Kidney epithelial cell (primary cell): ENCODE measurements around the gene DNAJC22. TPM values are rescaled to one million over a fixed set of nuclear protein-coding genes. Genes with fewer than 3 reads are reported as not detected.
"Not testable (repeated sequence)": the region's sequence is repeated elsewhere in the genome, so short reads cannot be mapped to it uniquely, and the experiment has no call there.

Experiments used
- DNase-seq: peaks from one replicate; pipeline ENCODE4 v3.0.0-alpha.2; 2010; ENCODE audit warnings: low read depth
- H3K27me3 ChIP-seq: 2 replicates; pipeline ENCODE4 v1.6.0; 2011; ENCODE audit warnings: low read length; ENCODE audit not compliant: control insufficient read depth, insufficient read depth
- H3K36me3 ChIP-seq: 2 replicates; pipeline ENCODE4 v1.5.1; 2011; ENCODE audit warnings: low read length; ENCODE audit not compliant: control insufficient read depth, insufficient read depth
- H3K4me3 ChIP-seq: 2 replicates; pipeline ENCODE4 v1.5.1; 2011; ENCODE audit warnings: low read depth, mild to moderate bottlenecking, control low read depth, low read length
- total RNA-seq: library from RNA; depleted of rRNA; stranded (reverse); fragments of >200 nt; gene quantifications from 2 replicates; pipeline ENCODE4 v1.2.3, GENCODE V29; 2015
- TF ChIP-seq, protein P1 (sequence below): IDR thresholded peaks from 2 replicates; pipeline ENCODE4 v1.5.1; 2011; ENCODE audit warnings: mild to moderate bottlenecking, moderate library complexity, low read length, control low read depth, inconsistent platforms; ENCODE audit not compliant: insufficient read depth, poor library complexity, severe bottlenecking

The DNAJC22 gene
- total RNA-seq, 1 donor from 2014 or later: 1.6 TPM

DNA sequence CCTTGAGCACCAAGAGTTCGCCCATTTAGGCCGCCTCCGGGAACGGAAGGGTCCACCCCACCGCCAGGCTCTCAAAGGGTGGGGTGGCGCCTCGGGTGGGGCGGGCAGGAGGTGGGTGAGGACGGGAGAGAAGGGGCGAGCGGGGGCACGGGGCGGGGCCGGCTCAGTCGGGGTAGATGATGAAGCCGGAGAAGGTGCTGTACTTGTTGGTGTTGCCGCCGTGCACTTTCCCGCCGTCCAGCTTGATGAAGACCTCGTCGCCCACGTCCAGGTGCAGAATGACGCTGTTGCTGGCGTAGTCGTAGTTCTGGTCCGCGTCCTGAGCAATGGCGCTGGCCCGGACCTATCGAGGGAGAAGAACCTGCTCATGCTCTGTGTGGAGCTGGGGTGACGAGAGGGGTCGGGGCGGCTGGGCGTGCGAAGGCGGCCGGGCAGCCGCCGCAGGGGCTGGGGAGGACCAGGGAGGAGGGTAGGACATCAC, 13.8 kb upstream of the DNAJC22 start:
- no peak for DNase-seq
- H3K4me3 ChIP-seq: no peak overlapping the region
- H3K36me3 ChIP-seq: no peaks in the 10 kb centered on the region
- TF ChIP-seq, protein P1, sequence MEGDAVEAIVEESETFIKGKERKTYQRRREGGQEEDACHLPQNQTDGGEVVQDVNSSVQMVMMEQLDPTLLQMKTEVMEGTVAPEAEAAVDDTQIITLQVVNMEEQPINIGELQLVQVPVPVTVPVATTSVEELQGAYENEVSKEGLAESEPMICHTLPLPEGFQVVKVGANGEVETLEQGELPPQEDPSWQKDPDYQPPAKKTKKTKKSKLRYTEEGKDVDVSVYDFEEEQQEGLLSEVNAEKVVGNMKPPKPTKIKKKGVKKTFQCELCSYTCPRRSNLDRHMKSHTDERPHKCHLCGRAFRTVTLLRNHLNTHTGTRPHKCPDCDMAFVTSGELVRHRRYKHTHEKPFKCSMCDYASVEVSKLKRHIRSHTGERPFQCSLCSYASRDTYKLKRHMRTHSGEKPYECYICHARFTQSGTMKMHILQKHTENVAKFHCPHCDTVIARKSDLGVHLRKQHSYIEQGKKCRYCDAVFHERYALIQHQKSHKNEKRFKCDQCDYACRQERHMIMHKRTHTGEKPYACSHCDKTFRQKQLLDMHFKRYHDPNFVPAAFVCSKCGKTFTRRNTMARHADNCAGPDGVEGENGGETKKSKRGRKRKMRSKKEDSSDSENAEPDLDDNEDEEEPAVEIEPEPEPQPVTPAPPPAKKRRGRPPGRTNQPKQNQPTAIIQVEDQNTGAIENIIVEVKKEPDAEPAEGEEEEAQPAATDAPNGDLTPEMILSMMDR: no peak
- H3K27me3 ChIP-seq: peaks cover 50% of the 10 kb centered on the region

GRCh38 chr12:49333778-49334177, 12.9 kb upstream of the DNAJC22 start:
- H3K36me3 ChIP-seq, DNase-seq, H3K4me3 ChIP-seq: not testable (repeated sequence)
- peaks cover 58% of the 10 kb centered on the region for H3K27me3 ChIP-seq

DNA sequence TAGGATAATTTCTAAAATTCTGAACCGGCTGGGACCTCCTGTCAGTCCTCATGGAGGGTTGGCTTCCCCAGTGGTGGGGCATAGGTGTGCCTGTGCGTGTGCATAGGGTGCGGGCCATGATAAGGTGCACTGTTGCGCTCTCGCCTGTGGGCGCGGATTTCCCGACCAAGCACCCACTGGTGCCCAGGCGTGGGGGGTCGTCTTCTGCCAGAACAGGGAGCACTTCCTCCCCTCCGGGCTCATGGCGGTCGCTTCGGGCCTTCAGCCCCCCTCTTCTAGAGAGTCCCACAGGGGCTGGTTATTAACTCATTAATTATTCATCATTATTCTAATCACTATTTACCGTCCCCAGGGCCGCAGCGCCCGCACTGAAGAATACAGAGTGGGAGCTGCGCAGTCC, 12.5 kb upstream of the DNAJC22 start:
- TF ChIP-seq, protein P1: no peak
- DNase-seq: no peak
- Histone ChIP-seq H3K4me3 (no peak overlapping the region), H3K27me3 (peaks cover 63% of the 10 kb centered on the region), H3K36me3 (no peaks in the 10 kb centered on the region)

DNA sequence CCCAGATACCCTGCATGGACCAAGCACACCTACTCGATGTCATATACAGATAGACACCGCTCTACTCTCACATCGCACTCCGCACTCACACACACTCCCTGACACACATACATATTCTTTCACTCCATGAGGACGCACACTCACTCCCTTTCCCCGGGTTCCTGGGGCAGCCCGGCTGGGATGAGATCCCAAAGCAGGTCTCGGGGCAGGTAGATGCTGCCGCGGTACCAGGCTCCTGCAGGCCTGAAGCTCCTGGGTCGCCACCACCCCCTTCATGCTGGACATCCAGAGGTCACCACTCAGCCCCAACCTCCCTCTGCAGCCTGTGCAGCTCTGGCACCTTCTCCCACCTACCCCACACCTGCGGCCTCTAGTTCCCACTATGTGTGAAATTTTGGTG, 12.0 kb upstream of the DNAJC22 start:
- TF ChIP-seq, protein P1: no peak
- Histone ChIP-seq H3K36me3 (no peaks in the 10 kb centered on the region), H3K4me3 (no peak overlapping the region), H3K27me3 (peaks cover 67% of the 10 kb centered on the region)
- no peak for DNase-seq

GRCh38 chr12:49335118-49335954, 11.4 kb upstream of the DNAJC22 start:
- Histone ChIP-seq H3K27me3 (peaks cover 73% of the 10 kb centered on the region), H3K36me3 (no peaks in the 10 kb centered on the region), H3K4me3 (no peak overlapping the region)
- TF ChIP-seq, protein P1: no peak
- DNase-seq: no peak

DNA sequence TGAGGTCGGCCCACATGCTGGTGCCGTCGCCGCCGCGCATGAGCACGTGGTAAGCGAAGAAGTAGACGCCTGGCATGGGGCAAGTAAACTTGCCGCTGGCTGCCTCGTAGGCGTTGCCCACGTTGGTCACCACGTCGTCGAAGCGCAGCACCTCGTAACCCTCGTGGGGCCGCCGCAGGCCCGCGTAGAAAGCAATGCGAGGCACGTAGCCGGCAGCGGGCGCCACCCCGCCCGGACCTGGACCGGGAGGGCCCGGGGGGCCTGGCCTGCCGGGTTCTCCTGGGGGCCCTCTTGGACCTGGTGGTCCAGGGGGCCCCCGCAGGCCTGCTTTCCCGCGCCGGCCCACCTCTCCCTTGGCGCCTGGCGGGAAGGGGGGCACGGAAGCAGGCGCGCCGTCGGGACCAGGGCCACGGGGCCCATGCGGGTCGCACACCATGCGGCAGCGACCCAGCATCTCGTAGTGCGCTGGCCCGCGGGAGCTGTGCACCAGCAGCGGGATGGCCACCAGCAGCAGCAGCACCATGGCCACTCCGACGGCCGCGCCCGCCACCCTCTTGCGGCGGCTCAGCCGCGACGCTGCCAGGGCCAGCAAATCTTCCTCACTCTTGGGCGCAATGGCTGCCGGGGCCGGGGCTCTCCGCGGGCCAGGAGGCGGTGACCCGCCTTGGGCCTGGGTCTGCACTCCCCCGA, 10.6 kb upstream of the DNAJC22 start:
- Histone ChIP-seq H3K36me3 (no peaks in the 10 kb centered on the region), H3K27me3 (peaks cover 79% of the 10 kb centered on the region), H3K4me3 (no peak overlapping the region)
- TF ChIP-seq, protein P1: no peak
- no peak for DNase-seq
